MCF 10A (cell line): ENCODE measurements around the gene TYROBP. TPM values are rescaled to one million over a fixed set of nuclear protein-coding genes. Genes with fewer than 3 reads are reported as not detected.

ENCODE experiments used
- BruUV-seq: library from RNA; stranded (reverse); fragments of 400-500 nt; replicated peaks from 2 replicates; lab custom pipeline; 2021; lab: Mats Ljungman, UMichigan
- CTCF ChIA-PET: fragments of 300-600 bp; sonication (Branson Sonifier 250); formaldehyde crosslinking; extraction: SDS; loops from one replicate; lab custom pipeline; 2021; ENCODE audit warnings: antibody characterized with exemption, inconsistent platforms; lab: Yijun Ruan, JAX
- POLR2A ChIA-PET: fragments of 300-600, 350-650 bp; sonication (Branson Sonifier 250); formaldehyde crosslinking; extraction: SDS; loops from one replicate; lab custom pipeline; 2020; ENCODE audit warnings: antibody characterized with exemption, inconsistent platforms; lab: Yijun Ruan, JAX
- DNase-seq: peaks from one replicate; pipeline ENCODE4 v3.0.0-alpha.2; 2018; ENCODE audit not compliant: unreplicated experiment
- H3K27ac Mint-ChIP-seq: one replicate; pipeline ENCODE4 v1.8.0; 2022; ENCODE audit warnings: mild to moderate bottlenecking, low read depth, mixed read lengths; ENCODE audit not compliant: unreplicated experiment
- H3K27me3 Mint-ChIP-seq: one replicate; pipeline ENCODE4 v1.8.0; 2022; ENCODE audit warnings: mixed read lengths; ENCODE audit not compliant: insufficient read depth, unreplicated experiment
- H3K36me3 Mint-ChIP-seq: one replicate; pipeline ENCODE4 v1.8.0; 2022; ENCODE audit warnings: mild to moderate bottlenecking, moderate library complexity, mixed read lengths; ENCODE audit not compliant: insufficient read depth, unreplicated experiment
- H3K4me1 Mint-ChIP-seq: one replicate; pipeline ENCODE4 v1.8.0; 2022; ENCODE audit warnings: mixed read lengths; ENCODE audit not compliant: insufficient read depth, unreplicated experiment
- H3K4me3 Mint-ChIP-seq: one replicate; pipeline ENCODE4 v1.8.0; 2022; ENCODE audit warnings: mild to moderate bottlenecking, moderate library complexity, mixed read lengths; ENCODE audit not compliant: unreplicated experiment
- H3K9me3 Mint-ChIP-seq: one replicate; pipeline ENCODE4 v1.8.0; 2022; ENCODE audit warnings: mixed read lengths; ENCODE audit not compliant: unreplicated experiment
- CTCF ChIP-seq: fragments of 200-600 bp; IDR thresholded peaks from one replicate; pipeline ENCODE4 v1.8.0; 2022; ENCODE audit warnings: antibody characterized with exemption, mild to moderate bottlenecking; ENCODE audit not compliant: unreplicated experiment
- intact Hi-C: fragments of 100-400 bp; cut with micrococcal nuclease; formaldehyde crosslinking; loops from 2 replicates; pipeline ENCODE4 v1.14.1; 2022
- total RNA-seq: library from RNA; stranded (reverse); gene quantifications from 2 replicates; pipeline ENCODE4 v1.2.3, GENCODE V29; 2022

The TYROBP gene
- total RNA-seq, 1 experiment from 2014 or later: not detected

GRCh38 chr19:35946203-35946602 is 38.1 kb upstream of the TYROBP start:
- no TSS peak for BruUV-seq
- intact Hi-C loops: no loop called here
- no peak for TF ChIP-seq CTCF
- ChIA-PET POLR2A (no interaction called here), CTCF (interaction anchor here (0.6 to 0.8 kb wide), 2 partner anchors 64 to 235 kb away, joined by 3 read pairs; no protein-coding TSS in a partner anchor)
- no peak overlapping the region for H3K4me3 Mint-ChIP-seq
- H3K27ac Mint-ChIP-seq: no peak overlapping the region
- no peaks in the 10 kb centered on the region for H3K9me3 Mint-ChIP-seq
- H3K36me3 Mint-ChIP-seq: peaks cover 8% of the 10 kb centered on the region
- H3K4me1 Mint-ChIP-seq: peaks cover 3% of the 10 kb centered on the region
- DNase-seq: no peak
- no peaks in the 10 kb centered on the region for H3K27me3 Mint-ChIP-seq

- no peak overlapping the region for H3K4me3 Mint-ChIP-seq
- TF ChIP-seq CTCF: no peak
- no peak for DNase-seq
- no TSS peak for BruUV-seq
- ChIA-PET POLR2A (interaction anchor here (0.6 kb wide), 1 partner anchor 36 kb away, joined by 3 read pairs; no protein-coding TSS in a partner anchor), CTCF (interaction anchor here (0.9 kb wide), 1 partner anchor 14 kb away, joined by 4 read pairs; no protein-coding TSS in a partner anchor)
- no peak overlapping the region for H3K27ac Mint-ChIP-seq
- H3K27me3 Mint-ChIP-seq: no peaks in the 10 kb centered on the region
- H3K4me1 Mint-ChIP-seq: peaks cover 8% of the 10 kb centered on the region
- H3K9me3 Mint-ChIP-seq: no peaks in the 10 kb centered on the region
- H3K36me3 Mint-ChIP-seq: peaks cover 8% of the 10 kb centered on the region
- intact Hi-C loops: no loop called here
These were observed 37.2 kb upstream of the TYROBP start for GRCh38 chr19:35945121-35945790.

GRCh38 chr19:35944556-35944955 is 36.5 kb upstream of the TYROBP start:
- ChIA-PET POLR2A (no interaction called here), CTCF (no interaction called here)

More at GRCh38 chr19:35944556-35944955, 36.5 kb upstream of the TYROBP start:
- Mint-ChIP-seq H3K4me3 (no peak overlapping the region), H3K9me3 (no peaks in the 10 kb centered on the region), H3K4me1 (peaks cover 8% of the 10 kb centered on the region), H3K27ac (no peak overlapping the region), H3K27me3 (no peaks in the 10 kb centered on the region), H3K36me3 (peaks cover 8% of the 10 kb centered on the region)
- no peak for DNase-seq
- TF ChIP-seq CTCF: no peak
- intact Hi-C loops: no loop called here
- BruUV-seq: no TSS peak
